Osteocyte (in vitro differentiated cells): ENCODE data around the gene TCP11L2. TPM values are rescaled to one million over a fixed set of nuclear protein-coding genes. Genes with fewer than 3 reads are reported as not detected.

Experiments
- DNase-seq: peaks from one replicate; pipeline ENCODE4 v3.0.0; 2021; ENCODE audit warnings: mixed read lengths; ENCODE audit not compliant: unreplicated experiment; ENCODE audit errors: extremely low spot score
- H3K27ac Mint-ChIP-seq: one replicate; pipeline ENCODE4 v1.8.0; 2021; ENCODE audit warnings: mild to moderate bottlenecking, mixed read lengths; ENCODE audit not compliant: unreplicated experiment
- H3K27me3 Mint-ChIP-seq: one replicate; pipeline ENCODE4 v1.8.0; 2021; ENCODE audit warnings: mixed read lengths; ENCODE audit not compliant: unreplicated experiment
- H3K36me3 Mint-ChIP-seq: one replicate; pipeline ENCODE4 v1.8.0; 2021; ENCODE audit warnings: mixed read lengths; ENCODE audit not compliant: unreplicated experiment
- H3K4me1 Mint-ChIP-seq: one replicate; pipeline ENCODE4 v1.8.0; 2021; ENCODE audit warnings: mixed read lengths; ENCODE audit not compliant: unreplicated experiment
- H3K4me3 Mint-ChIP-seq: one replicate; pipeline ENCODE4 v1.8.0; 2021; ENCODE audit warnings: mild to moderate bottlenecking, moderate library complexity, mixed read lengths; ENCODE audit not compliant: unreplicated experiment
- H3K9me3 Mint-ChIP-seq: one replicate; pipeline ENCODE4 v1.8.0; 2021; ENCODE audit warnings: mixed read lengths; ENCODE audit not compliant: unreplicated experiment
- total RNA-seq: library from RNA; stranded (reverse); gene quantifications from 2 replicates; pipeline ENCODE4 v1.2.1, GENCODE V29; 2021
- TF ChIP-seq, protein P1 (sequence below): fragments of 200-600 bp; sonication (generic); IDR thresholded peaks from 2 replicates; pipeline ENCODE4 v1.5.0; 2021; ENCODE audit warnings: antibody characterized with exemption, mild to moderate bottlenecking, moderate library complexity

The TCP11L2 gene
- total RNA-seq, 1 donor from 2014 or later = 42.7 TPM

DNA sequence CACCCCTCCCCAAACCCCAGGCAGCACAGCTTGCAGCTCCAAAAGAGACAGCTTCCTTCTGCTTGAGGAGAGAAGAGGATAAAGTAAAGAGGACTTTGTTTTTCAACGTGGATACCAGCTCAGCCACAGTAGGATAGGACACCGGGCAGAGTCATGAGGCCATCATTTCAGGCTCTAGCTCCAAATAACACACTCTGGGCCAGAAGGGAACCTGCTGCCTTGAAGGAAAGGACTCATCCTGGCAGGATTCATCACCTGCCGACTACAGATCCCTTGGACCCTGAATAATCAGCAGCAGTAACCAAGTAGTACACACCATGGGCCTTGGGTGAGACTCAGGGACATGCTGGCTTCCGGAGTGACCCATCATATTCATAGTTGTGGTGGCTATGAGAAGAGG, 44.3 kb upstream of the TCP11L2 start:
- Mint-ChIP-seq H3K4me3 (no peak overlapping the region), H3K9me3 (no peaks in the 10 kb centered on the region), H3K27me3 (peaks cover 9% of the 10 kb centered on the region), H3K36me3 (peaks cover 3% of the 10 kb centered on the region), H3K27ac (no peak overlapping the region), H3K4me1 (no peaks in the 10 kb centered on the region)
- DNase-seq = peak; percentile 17
- TF ChIP-seq, protein P1, sequence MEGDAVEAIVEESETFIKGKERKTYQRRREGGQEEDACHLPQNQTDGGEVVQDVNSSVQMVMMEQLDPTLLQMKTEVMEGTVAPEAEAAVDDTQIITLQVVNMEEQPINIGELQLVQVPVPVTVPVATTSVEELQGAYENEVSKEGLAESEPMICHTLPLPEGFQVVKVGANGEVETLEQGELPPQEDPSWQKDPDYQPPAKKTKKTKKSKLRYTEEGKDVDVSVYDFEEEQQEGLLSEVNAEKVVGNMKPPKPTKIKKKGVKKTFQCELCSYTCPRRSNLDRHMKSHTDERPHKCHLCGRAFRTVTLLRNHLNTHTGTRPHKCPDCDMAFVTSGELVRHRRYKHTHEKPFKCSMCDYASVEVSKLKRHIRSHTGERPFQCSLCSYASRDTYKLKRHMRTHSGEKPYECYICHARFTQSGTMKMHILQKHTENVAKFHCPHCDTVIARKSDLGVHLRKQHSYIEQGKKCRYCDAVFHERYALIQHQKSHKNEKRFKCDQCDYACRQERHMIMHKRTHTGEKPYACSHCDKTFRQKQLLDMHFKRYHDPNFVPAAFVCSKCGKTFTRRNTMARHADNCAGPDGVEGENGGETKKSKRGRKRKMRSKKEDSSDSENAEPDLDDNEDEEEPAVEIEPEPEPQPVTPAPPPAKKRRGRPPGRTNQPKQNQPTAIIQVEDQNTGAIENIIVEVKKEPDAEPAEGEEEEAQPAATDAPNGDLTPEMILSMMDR = no peak

DNA sequence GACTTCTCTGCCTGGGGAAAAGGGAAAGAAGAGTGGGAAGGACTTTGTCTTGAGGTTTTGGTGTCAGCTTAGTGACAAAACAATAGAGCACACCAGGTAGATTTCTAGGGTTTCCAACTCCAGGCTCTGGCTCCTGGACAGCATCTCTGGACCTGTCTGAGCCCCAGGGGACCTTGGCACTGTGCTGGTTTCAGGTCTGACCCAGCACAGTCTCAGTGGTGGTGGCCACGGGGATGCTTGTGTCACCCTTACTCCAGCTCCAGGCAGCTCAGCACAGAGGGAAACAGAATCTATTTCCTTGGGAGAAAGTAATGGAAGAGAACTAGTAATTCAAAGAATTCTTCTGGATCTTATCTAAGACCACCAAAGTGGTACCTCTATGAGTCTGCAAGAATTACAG, 43.6 kb upstream of the TCP11L2 start:
- no peaks in the 10 kb centered on the region for H3K9me3 Mint-ChIP-seq
- no peaks in the 10 kb centered on the region for H3K4me1 Mint-ChIP-seq
- H3K4me3 Mint-ChIP-seq = no peak overlapping the region
- peaks cover 13% of the 10 kb centered on the region for H3K27me3 Mint-ChIP-seq
- peak; percentile 68 for DNase-seq
- TF ChIP-seq, protein P1 = no peak
- peaks cover 3% of the 10 kb centered on the region for H3K36me3 Mint-ChIP-seq
- no peak overlapping the region for H3K27ac Mint-ChIP-seq

DNA sequence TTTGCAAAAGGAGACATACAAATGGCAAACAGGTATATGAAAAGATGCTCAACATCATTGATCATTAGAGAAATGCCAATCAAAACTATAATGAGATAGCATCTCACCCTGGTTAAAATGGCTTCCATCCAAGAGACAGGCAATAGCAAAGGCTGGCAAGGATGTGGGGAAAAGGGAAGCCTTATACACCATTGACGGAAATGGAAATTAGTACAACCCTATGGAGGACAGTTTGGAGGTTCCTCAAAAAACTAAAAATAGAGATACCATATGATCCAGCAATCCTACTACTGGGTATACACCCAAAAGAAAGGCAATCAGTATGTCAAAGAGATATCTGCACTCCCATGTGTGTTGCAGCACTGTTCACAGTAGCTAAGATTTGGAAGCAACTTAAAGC, 37.4 kb upstream of the TCP11L2 start:
- no peak for DNase-seq
- H3K27me3 Mint-ChIP-seq = peaks cover 29% of the 10 kb centered on the region
- H3K36me3 Mint-ChIP-seq = peaks cover 3% of the 10 kb centered on the region
- peaks cover 7% of the 10 kb centered on the region for H3K9me3 Mint-ChIP-seq
- no peaks in the 10 kb centered on the region for H3K4me1 Mint-ChIP-seq
- TF ChIP-seq, protein P1 = no peak
- H3K4me3 Mint-ChIP-seq = no peak overlapping the region
- no peak overlapping the region for H3K27ac Mint-ChIP-seq

DNA sequence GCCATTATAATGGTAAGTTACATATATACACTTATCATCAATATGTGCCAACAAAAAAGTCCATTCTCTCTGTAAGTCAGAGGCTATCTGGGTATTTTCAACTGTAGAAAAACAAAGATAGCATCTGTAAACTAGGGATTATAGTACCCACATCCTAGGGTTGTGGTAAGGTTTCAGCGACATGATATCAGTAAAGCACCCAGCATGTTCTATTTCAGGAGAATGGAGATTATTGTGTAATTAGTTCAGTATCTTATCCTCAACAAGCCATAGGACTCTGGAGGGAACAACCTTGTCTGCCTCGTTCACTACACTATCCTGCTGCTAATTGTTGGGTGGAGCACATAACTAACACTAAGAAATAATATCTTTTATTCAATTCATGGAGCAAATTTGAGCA, 35.0 kb upstream of the TCP11L2 start:
- H3K36me3 Mint-ChIP-seq = no peaks in the 10 kb centered on the region
- DNase-seq = peak; percentile 7
- no peaks in the 10 kb centered on the region for H3K4me1 Mint-ChIP-seq
- no peak overlapping the region for H3K4me3 Mint-ChIP-seq
- TF ChIP-seq, protein P1 = no peak
- H3K9me3 Mint-ChIP-seq = peaks cover 7% of the 10 kb centered on the region
- no peak overlapping the region for H3K27ac Mint-ChIP-seq
- peaks cover 26% of the 10 kb centered on the region for H3K27me3 Mint-ChIP-seq

DNA sequence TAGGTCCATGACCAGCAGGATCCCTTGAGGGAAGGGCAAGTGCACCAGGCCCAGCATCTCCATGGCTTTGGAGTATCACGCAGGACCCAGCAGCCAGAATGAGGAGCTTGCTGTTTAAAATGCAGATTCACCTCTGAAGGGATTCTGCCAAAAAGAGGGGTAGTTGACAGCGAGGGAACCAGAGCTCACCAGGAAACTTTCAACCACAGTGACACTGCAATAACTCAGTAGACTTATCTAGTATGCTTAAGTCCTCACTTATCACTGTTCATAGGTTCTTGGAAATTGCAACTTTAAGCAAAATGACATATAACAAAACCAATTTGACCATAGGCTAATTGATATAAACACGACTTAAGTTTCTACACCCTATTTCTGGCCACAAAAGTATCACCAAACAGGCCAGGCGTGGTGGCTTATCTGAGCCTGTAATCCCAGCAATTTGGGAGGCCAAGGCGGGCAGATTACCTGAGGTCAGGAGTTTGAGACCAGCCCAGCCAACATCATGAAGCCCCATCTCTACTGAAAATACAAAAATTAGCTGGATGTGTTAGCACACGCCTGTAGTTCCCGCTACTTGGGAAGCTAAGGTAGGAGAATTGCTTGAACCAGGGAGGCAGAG, 33.3 kb upstream of the TCP11L2 start:
- TF ChIP-seq, protein P1 = no peak
- Mint-ChIP-seq H3K27me3 (peaks cover 15% of the 10 kb centered on the region), H3K4me1 (no peaks in the 10 kb centered on the region), H3K9me3 (peaks cover 6% of the 10 kb centered on the region), H3K36me3 (no peaks in the 10 kb centered on the region), H3K4me3 (no peak overlapping the region), H3K27ac (no peak overlapping the region)
- no peak for DNase-seq
